DOHH2 (cell line): Measurements from ENCODE around the gene GAREM1.

Experiments used
- H3F3A ChIP-seq: fragments of 200-600 bp; sonication (generic), shearing (Covaris generic); 2 replicates; pipeline ENCODE4 v1.6.0; 2016; ENCODE audit warnings: antibody characterized with exemption, mild to moderate bottlenecking; ENCODE audit not compliant: control insufficient read depth, insufficient read depth
- H3K27ac ChIP-seq: fragments of 200-600 bp; sonication (generic); 2 replicates; pipeline ENCODE4 v1.5.1; 2014; ENCODE audit warnings: low read depth, mild to moderate bottlenecking, low read length, moderate library complexity
- H3K27me3 ChIP-seq: fragments of 200-600 bp; sonication (generic); 2 replicates; pipeline ENCODE4 v1.6.1; 2014; ENCODE audit warnings: mild to moderate bottlenecking, low read length, mixed read lengths; ENCODE audit not compliant: control insufficient read depth
- H3K36me3 ChIP-seq: fragments of 200-600 bp; sonication (generic); 2 replicates; pipeline ENCODE4 v1.6.1; 2014; ENCODE audit warnings: mild to moderate bottlenecking, low read length, moderate library complexity, mixed read lengths; ENCODE audit not compliant: control insufficient read depth
- H3K4me1 ChIP-seq: fragments of 200-600 bp; sonication (generic); 2 replicates; pipeline ENCODE4 v1.6.1; 2014; ENCODE audit warnings: mild to moderate bottlenecking, low read length, mixed read lengths; ENCODE audit not compliant: control insufficient read depth
- H3K4me2 ChIP-seq: fragments of 200-600 bp; sonication (generic); 2 replicates; pipeline ENCODE4 v1.6.0; 2014; ENCODE audit warnings: mild to moderate bottlenecking, low read length, moderate library complexity
- H3K4me3 ChIP-seq: fragments of 200-600 bp; sonication (generic); 2 replicates; pipeline ENCODE4 v1.5.1; 2014; ENCODE audit warnings: mild to moderate bottlenecking, low read length, mixed read lengths
- H3K79me2 ChIP-seq: fragments of 200-600 bp; sonication (generic); 2 replicates; pipeline ENCODE4 v1.6.1; 2014; ENCODE audit warnings: mild to moderate bottlenecking, low read length, mixed read lengths; ENCODE audit not compliant: control insufficient read depth
- H3K9me2 ChIP-seq: fragments of 200-600 bp; sonication (generic); replicated peaks from 2 replicates; pipeline ENCODE4 v1.6.1; 2014; ENCODE audit warnings: mild to moderate bottlenecking, low read length, mixed read lengths; ENCODE audit not compliant: control insufficient read depth
- H3K9me3 ChIP-seq: fragments of 200-600 bp; sonication (generic); 2 replicates; pipeline ENCODE4 v1.6.1; 2014; ENCODE audit warnings: antibody characterized with exemption, low read length, mixed read lengths; ENCODE audit not compliant: control insufficient read depth, insufficient read depth
- H4K20me1 ChIP-seq: fragments of 200-600 bp; sonication (generic); 2 replicates; pipeline ENCODE4 v1.6.0; 2014; ENCODE audit warnings: low read depth, mild to moderate bottlenecking, antibody characterized with exemption, low read length, moderate library complexity; ENCODE audit not compliant: control insufficient read depth, insufficient read depth
- EZH2phosphoT487 ChIP-seq: fragments of 200-600 bp; sonication (generic); IDR thresholded peaks from 2 replicates; pipeline ENCODE4 v1.6.1; 2017; ENCODE audit warnings: borderline replicate concordance, mild to moderate bottlenecking, antibody characterized with exemption, low read length, moderate library complexity, mixed read lengths
- TF ChIP-seq, protein P1 (sequence below): fragments of 200-600 bp; sonication (generic); IDR thresholded peaks from one replicate; pipeline ENCODE4 v1.5.1; 2014; ENCODE audit warnings: antibody characterized with exemption, mild to moderate bottlenecking, low read depth, low read length; ENCODE audit not compliant: poor library complexity, severe bottlenecking

The GAREM1 gene

DNA sequence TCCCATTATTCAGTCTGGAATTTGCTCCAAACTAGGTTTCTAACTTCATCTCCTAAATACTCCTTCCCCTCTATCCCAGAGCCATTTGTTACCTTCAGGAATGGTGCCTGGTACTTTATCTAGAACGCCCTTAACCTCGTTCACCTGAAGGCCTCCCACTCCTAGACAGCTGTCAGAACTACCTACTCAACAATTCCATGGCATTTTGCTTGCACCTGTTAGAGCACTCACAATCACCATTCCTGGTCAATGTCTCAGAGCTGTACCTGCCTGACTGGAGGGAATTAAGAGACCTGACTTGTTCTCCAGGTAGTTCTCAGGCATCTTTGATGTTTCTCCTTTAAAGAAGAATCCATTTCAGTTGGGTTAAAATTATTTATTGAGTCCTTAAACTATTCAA, 88.9 kb downstream of the GAREM1 start:
- Histone ChIP-seq H4K20me1 (no peaks in the 10 kb centered on the region), H3K9me3 (no peaks in the 10 kb centered on the region), H3K4me3 (no peak overlapping the region), H3K27me3 (no peaks in the 10 kb centered on the region), H3K27ac (no peak overlapping the region), H3K4me2 (no peak overlapping the region), H3F3A (no peaks in the 10 kb centered on the region), H3K9me2 (no peaks in the 10 kb centered on the region), H3K79me2 (no peaks in the 10 kb centered on the region), H3K4me1 (no peaks in the 10 kb centered on the region), H3K36me3 (no peaks in the 10 kb centered on the region)
- TF ChIP-seq, protein P1, sequence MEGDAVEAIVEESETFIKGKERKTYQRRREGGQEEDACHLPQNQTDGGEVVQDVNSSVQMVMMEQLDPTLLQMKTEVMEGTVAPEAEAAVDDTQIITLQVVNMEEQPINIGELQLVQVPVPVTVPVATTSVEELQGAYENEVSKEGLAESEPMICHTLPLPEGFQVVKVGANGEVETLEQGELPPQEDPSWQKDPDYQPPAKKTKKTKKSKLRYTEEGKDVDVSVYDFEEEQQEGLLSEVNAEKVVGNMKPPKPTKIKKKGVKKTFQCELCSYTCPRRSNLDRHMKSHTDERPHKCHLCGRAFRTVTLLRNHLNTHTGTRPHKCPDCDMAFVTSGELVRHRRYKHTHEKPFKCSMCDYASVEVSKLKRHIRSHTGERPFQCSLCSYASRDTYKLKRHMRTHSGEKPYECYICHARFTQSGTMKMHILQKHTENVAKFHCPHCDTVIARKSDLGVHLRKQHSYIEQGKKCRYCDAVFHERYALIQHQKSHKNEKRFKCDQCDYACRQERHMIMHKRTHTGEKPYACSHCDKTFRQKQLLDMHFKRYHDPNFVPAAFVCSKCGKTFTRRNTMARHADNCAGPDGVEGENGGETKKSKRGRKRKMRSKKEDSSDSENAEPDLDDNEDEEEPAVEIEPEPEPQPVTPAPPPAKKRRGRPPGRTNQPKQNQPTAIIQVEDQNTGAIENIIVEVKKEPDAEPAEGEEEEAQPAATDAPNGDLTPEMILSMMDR: no peak
- TF ChIP-seq EZH2phosphoT487: no peak

DNA sequence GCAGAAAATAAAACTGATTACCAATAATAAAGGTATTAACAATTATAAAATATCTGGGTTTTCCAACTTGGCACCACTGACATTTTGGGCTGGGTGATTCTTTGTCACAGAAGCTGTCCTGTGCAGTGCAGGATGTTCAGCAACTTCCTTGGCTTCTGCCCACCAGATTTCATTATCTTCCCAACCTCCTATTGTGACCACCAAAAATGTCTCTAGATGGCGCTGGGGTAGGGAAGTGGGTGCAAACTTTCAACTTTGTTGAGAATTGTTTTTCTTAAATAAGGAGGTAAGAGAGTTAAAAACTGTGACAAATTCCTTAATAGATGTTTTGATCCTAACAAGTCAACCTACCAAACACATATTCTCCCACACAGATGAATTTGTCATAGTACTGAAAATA, 90.1 kb downstream of the GAREM1 start:
- Histone ChIP-seq H3K4me2 (no peak overlapping the region), H3K27ac (no peak overlapping the region), H3K36me3 (no peaks in the 10 kb centered on the region), H3K79me2 (no peaks in the 10 kb centered on the region), H3K27me3 (no peaks in the 10 kb centered on the region), H4K20me1 (no peaks in the 10 kb centered on the region), H3F3A (no peaks in the 10 kb centered on the region), H3K9me3 (no peaks in the 10 kb centered on the region), H3K4me3 (no peak overlapping the region), H3K9me2 (no peaks in the 10 kb centered on the region), H3K4me1 (no peaks in the 10 kb centered on the region)
- TF ChIP-seq, protein P1: peak; percentile 22
- TF ChIP-seq EZH2phosphoT487: no peak

DNA sequence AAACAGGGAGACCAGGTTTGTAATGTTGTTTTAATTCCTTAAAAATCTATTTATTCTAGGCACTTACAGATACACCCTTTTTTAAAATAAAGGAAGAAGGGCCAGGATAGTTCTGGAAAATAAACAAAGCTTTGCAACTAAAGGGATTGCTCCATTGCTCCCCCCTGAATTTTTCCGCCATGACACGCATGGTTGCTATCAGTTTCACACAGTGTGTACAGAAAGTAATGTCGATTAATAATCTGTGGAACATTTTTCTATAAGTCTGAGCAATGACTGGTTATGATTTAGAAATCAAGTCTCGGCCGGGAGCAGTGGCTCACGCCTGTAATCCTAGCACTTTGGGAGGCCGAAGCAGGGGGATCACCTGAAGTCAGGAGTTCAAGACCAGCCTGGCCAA, 90.8 kb downstream of the GAREM1 start:
- Histone ChIP-seq H3K4me2 (no peak overlapping the region), H3K4me3 (no peak overlapping the region), H3K27ac (no peak overlapping the region), H3K4me1 (no peaks in the 10 kb centered on the region), H3K9me2 (no peaks in the 10 kb centered on the region), H3K36me3 (no peaks in the 10 kb centered on the region), H3K27me3 (no peaks in the 10 kb centered on the region), H3F3A (no peaks in the 10 kb centered on the region), H3K9me3 (no peaks in the 10 kb centered on the region), H4K20me1 (no peaks in the 10 kb centered on the region), H3K79me2 (no peaks in the 10 kb centered on the region)
- no peak for TF ChIP-seq EZH2phosphoT487
- TF ChIP-seq, protein P1: no peak

DNA sequence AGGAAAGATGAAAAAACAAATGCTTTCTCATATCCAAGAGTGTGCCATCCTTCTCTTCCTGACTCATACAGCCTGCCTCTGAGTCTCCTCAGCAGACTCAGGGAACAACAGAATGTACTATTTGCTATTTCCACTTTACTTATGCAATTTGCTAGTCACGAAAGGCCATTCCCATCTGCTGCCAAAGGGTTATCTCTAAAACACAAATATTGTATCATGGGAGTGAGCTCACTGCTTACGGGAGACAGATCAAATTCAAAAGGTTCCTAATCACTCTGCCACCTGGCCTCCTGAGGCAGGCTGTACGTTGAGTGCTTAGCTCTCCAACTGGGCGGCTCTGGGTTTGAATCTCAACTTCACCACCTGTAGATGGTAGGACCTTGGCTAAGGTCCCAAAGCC, 92.0 kb downstream of the GAREM1 start:
- Histone ChIP-seq H3K4me3 (no peak overlapping the region), H3F3A (no peaks in the 10 kb centered on the region), H3K27ac (no peak overlapping the region), H4K20me1 (no peaks in the 10 kb centered on the region), H3K79me2 (no peaks in the 10 kb centered on the region), H3K4me1 (no peaks in the 10 kb centered on the region), H3K4me2 (no peak overlapping the region), H3K9me2 (no peaks in the 10 kb centered on the region), H3K27me3 (no peaks in the 10 kb centered on the region), H3K9me3 (no peaks in the 10 kb centered on the region), H3K36me3 (no peaks in the 10 kb centered on the region)
- TF ChIP-seq, protein P1: no peak
- no peak for TF ChIP-seq EZH2phosphoT487
